Limb (tissue), 2 donors: ENCODE data around the gene STK26.
"Not testable (repeated sequence)": the region's sequence is repeated elsewhere in the genome, so short reads cannot be mapped to it uniquely, and the experiment has no call there.

Source experiments
- DNase-seq, 2 donors: peaks; one replicate each; pipeline ENCODE4 v3.0.0-alpha.2; 2016; ENCODE audit errors: extremely low spot score in 2 of 2

Gene STK26

DNA sequence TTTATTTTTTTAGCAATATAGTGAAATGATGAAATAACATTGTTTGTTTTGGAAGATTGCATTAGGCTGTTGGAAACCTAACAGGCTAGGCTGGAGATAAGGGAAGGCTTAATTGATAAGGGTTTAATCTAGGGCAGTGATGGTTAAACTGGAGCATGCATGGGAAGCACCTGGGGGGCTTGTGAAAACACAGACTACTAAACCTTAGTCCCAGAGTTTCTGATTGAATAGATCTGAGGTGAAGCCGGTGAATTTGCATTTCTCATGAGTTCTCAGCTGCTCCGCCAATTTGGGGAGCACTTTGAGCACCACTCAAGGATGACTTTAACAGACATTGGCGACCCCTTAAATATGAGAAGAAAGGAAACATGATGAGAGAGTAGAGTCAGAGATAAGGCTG is 11.5 kb downstream of the STK26 start:
- DNase-seq = no peak

DNA sequence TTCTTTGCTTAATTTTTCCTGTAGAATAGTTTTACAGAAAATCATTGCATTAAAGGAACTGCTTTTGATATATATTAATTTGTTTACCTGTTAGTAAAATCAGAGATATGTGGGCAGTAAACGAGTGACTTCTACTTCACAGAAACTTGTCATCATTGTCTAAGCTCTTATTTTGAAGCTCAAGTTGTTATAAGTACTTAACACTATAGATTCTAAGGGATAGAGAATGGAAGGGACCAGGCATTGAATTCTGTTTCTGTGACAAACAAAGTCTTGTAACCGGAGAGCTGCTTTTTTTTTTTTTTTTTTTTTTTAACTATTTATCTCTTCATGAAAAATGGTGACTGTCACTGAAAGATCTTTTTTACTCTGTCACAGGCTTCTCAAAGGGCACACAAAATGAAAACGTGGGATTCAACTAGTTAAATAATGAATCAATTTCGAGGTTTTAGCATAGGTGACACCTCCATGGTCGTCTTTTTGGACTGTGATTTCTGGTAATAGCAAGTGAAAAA is 14.4 kb downstream of the STK26 start:
- DNase-seq = no peak

DNA sequence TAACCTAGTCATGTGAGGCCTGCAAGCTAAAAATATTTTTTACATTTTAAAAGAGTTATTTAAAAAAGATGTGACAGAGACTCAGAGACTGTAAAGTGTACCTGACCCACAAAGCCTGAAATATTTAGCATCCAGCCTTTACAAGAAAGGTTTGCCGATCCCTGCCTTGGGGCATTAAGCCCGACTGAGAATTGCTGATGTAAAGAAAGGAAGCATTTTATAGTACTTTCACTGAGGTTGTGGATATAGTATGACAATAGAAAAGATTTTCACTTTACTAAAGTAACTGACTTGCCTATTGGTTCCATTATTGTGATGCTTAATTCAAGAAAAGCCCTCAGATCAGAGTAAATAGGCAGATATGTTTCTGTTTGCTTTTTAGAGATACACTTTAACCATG is 17.0 kb downstream of the STK26 start:
- no peak for DNase-seq

DNA sequence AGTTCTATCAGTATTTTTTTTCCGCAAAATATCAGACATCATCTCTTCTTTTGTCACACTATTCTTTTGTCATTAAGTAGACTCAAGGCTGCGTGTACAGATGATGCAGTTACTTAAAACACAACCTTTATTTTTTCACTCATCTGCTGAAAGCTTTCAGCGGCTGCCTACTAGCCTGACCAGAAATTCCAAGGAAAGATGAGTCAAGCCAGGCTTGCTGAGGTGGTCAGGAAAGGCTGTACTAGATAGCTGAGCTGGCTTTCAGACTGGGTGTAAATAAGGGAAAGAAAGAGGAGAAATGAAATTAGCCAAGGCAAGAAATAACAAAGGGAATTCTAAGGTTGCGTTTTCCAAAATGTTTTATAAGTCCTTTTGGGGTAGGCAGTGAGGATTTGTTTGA is 17.9 kb downstream of the STK26 start:
- DNase-seq = no peak

DNA sequence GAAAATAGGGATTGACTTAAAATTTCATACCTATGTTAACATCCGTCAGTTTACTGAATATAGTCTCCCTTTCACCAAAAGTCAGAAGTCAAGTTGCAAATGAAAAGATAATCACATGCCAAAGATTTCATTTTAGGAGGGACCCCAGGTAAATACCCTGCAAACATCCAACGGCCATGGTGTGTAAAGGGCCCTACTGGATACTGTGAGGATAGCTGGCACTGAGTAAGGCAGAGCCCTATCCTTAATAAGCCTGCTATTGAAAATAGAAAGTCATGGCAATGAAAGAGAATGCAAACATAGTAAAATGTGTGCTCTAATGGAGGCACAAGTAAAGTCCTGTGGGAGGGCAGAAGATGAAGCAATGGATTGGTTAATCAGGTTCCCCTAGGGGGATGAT is 20.9 kb downstream of the STK26 start:
- no peak for DNase-seq

DNA sequence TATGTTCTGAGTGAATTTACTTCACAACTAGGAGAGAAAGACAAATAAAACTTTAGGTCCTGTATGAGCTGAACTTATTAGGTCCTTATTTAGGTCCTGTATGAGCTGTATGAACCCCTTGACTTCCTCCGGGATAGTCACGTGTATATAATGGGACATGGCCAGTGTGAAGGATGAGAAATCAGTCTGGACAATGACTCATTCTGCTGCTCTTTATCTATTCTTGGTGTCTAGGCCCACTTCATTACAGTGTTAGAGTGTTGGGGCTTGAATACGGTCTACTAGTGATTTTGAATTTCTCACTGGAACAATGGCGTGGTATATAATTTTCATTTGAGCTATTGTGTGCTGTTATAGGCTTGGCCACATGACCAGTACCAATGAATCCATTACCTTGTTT is 21.9 kb downstream of the STK26 start:
- no peak for DNase-seq

GRCh38 chrX:132045456-132045855 is 22.4 kb downstream of the STK26 start:
- no peak for DNase-seq

GRCh38 chrX:132046533-132046932 is 23.4 kb downstream of the STK26 start:
- no peak for DNase-seq

- not testable (repeated sequence) for DNase-seq
These were observed 28.7 kb downstream of the STK26 start for GRCh38 chrX:132051778-132052177.

DNA sequence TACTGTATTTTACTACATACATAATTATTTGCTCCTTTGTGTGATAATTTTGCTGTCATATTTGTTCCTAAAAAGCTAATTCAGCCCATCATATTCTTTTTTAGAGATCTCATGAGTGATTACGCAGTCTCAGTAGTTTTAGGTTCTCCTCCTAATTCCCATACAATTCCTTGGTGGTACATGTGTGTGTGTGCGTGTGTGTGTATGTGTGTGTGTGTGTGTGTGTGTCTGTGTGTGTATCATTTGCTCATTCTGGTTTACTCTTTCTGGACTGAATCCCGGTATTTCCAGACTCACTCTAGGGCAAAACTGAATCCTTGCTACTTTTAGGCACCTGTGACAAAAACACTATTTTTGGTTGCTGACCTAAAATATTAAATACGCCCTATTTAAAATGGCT is 34.9 kb downstream of the STK26 start:
- DNase-seq = no peak

DNA sequence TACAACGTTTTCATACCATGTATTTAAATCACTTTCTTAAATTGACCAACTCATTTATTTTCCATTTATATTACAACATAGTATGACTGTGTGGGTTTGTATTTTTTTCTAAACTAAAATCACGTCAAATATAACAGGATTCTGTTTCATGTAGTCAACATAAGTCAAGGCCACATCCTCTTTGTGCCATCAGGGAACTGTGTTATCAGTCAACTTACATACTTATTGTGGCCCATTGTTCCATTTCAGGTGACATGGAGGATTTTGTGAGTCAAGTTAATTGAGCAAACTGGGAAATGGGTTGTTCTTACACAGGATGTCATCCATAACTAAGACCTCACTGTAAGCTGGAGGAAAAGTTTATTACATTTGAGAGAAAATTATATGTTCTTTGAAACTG is 35.9 kb downstream of the STK26 start:
- DNase-seq = no peak

DNA sequence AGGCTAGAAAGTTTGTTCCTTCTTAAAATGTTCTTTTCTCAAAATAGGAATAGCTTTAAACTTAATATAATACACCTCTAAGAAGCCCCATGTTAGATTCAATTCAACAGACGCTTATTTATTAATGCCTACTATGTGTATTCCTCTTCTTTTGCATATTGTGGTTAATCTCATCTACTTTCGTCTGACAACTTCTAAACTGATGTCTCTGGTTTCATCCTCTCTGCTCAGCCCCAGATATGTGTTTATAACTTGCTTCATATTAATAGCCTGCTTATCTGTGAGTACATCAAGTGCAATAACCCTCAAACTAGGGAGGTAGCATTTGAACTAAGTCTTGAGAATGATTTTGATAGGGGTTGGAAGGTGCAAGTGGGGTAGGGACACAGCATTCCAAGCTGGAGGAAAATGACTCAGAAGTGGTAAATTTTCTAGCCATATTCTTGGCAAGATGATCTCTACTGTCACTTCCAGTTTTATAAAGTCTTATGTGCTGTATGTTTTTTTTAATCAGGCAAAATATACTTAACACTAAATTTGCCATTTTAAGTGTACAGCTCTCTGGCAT is 37.0 kb downstream of the STK26 start:
- DNase-seq = no peak

DNA sequence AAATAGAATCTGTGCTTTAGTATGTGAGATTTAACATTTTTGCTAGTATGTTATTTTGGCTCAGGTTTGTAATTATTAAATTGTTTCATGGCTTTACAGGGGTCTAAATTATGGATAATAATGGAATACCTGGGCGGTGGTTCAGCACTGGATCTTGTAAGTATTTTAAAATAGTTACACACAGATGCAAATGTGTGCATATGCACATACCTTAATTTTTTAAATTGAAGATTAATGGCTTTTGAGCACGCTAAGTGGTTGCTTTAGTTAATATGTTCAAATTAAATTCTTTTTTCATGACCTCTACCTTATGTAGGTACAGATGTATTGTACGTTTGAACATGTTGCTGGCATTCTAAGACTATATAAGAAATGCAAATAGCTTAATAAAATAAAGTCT is 40.2 kb downstream of the STK26 start:
- DNase-seq = no peak

- no peak for DNase-seq
These were observed 40.8 kb downstream of the STK26 start for GRCh38 chrX:132063862-132064261.

- DNase-seq = no peak
These were observed 45.3 kb downstream of the STK26 start for GRCh38 chrX:132068405-132068804.

GRCh38 chrX:132071254-132071653 is 48.2 kb downstream of the STK26 start:
- DNase-seq = peak in 1 of 2 donors; percentile 8

DNA sequence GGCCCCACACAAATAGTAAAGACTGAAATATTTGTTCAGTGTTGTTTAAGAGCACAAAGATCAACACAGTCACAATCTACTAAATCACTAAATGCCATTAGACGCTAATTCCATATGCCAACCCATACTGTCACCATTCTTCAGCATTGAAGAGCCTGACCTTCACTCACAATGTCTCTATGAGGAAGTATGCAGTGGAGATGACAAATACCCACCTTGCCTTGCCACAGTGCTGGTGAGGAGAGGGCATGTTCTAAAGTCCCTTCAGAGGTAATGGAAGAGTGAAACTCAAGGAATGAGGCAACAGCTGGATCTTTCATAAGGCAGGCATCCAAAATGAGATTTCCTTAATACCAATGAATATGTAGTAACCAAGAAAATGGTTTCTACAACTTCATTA is 54.3 kb downstream of the STK26 start:
- DNase-seq = no peak

- DNase-seq = no peak
These were observed 54.8 kb downstream of the STK26 start for GRCh38 chrX:132077912-132078311.

DNA sequence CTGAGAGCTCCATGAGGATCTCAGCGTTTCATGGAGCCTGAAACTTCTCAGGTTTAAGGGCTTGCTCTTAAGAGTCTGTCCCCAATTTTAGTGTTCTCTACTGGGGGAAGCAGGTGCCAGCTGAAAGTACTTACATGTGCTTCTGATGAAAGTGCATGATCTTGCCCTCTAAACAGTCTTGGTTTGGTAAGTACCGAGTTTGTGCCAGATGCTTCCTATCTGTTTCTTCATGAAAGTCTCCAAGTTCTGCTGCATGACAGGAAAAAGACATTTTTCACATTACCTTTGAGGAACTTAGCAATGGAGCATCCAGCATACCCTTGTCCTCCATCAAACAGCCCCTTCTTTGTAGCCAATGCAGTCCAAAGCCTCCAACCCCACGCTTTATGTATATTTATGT is 62.7 kb downstream of the STK26 start:
- no peak for DNase-seq

DNA sequence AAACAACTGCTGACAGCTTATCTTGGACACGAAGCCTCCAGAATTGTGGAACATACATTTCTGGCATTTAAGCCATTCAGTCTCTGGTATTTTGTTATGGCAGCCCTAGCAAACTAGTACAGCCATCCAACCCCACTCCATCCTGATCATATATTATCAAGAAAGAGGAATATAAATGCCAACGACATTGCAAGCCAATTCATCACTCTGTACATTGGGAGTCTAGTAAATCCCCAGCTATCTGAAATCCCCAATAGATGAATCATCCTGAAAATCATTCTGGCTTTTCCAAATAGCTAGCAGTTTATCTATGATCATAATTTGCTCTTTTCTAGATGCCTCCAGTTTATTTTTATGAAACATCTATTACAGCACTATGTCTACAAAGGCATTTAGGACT is 63.6 kb downstream of the STK26 start:
- no peak for DNase-seq

DNA sequence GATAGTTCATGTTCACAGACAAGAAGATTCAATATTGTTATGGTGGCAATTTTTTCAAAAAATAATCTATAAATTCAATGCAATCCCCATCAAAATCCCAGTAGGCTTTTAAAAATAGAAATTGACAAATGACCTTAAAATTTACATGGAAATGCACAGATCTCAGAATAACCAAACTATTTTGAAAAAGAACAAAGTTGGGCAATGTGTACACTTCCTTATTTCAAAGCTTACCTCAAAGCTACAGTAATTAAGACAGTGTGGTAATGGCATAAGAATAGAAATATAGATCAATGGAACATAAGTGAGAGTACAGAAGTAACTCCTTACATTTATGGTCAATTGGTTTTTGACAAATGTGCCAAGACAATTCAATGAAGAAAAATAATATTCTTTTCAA is 65.8 kb downstream of the STK26 start:
- DNase-seq = no peak

- no peak for DNase-seq
These were observed 67.5 kb downstream of the STK26 start for GRCh38 chrX:132090403-132091159.

DNA sequence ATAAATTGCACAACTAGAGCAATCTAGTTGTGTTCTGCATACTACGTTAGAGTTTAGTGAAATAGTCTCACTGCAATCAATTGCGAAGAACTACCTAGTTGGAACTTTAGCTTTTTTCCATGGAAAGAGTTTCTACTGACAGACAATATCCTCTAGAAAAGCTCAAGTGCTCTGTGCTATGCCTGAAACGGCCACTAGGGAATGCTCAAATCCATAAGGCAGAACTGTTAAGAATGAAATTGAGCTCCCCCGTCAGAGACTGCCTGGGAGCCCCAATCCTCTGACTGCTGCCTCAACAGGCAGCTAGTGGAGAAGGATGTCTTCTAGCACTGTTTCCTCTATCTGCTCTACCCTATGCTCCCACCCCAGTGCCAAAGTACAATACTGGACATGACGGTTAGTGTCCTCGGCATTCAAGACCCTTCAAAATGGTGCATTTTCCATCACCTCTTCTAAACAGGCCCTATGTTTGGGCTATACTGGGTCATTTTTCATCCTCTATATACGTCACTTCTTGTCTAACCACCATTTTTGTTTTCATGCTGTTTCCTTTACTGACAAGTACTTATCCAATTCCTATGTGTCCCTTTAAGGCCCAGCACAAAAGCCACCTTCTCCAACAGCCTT is 69.5 kb downstream of the STK26 start:
- DNase-seq = peak; percentile 40 to 50
